DMS153 (cell line): ENCODE results near the gene TEN1.
"Not testable (repeated sequence)": the region's sequence is repeated elsewhere in the genome, so short reads cannot be mapped to it uniquely, and the experiment has no call there.

Experiments
- DNase-seq: peaks from one replicate; lab custom pipeline; 2025; lab: John Stamatoyannopoulos, UW

TEN1 gene, protein sequence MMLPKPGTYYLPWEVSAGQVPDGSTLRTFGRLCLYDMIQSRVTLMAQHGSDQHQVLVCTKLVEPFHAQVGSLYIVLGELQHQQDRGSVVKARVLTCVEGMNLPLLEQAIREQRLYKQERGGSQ

DNA sequence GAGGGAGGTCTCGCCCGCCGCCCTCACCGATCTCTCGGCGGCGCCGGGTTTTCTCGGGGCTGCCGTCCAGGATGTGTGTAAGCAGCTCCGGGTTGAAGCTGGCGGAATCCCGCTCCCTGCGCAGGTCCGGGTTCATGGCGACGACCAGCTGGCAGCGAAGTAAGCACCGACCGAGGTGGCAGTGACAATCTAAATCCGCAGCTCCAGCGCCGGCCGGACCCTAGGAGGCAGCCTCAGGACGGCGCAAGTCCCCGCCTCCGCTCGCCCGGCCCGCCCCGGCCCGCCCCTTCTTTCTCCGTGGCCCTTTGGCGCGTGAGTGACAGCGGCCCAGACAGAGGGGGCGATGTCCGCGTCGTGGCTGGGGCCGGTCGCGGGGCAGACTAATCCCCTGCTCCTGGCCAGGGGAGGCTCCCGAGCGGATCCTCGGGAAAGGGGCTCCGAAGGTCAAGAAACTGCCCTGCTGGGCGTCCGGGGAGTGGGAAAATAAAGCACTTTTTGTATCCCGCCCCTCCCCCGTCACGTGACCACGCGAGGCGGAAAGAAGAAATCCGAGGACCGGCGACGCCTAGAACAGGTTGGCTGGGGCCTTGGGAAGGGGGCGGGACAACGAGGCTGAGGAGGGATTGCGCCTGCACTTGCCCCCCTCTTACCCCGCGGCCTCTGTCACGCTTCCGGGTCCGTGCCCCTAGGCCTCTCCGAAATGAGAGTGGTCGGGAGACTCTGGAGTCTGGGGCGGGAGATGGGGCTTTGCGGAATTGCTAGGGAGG, at the start of gene TEN1, which contains the start of gene ACOX1:
TSS of gene TEN1 (plus strand) at position 303 of the 767 bp plus-strand sequence. CDS start 6,953 bp downstream, outside the sequence.
TSS of gene ACOX1 (minus strand) at position 229 of the 767 bp plus-strand sequence. CDS start at position 136, 93 bp downstream.
- peak; percentile 93 for DNase-seq

GRCh38 chr17:75931062-75931461, 48.0 kb upstream of the TEN1 start:
- no peak for DNase-seq

- DNase-seq, result no peak
Measured at GRCh38 chr17:75932852-75933251, 46.2 kb upstream of the TEN1 start.

GRCh38 chr17:75933808-75934207, 45.2 kb upstream of the TEN1 start:
- no peak for DNase-seq

DNA sequence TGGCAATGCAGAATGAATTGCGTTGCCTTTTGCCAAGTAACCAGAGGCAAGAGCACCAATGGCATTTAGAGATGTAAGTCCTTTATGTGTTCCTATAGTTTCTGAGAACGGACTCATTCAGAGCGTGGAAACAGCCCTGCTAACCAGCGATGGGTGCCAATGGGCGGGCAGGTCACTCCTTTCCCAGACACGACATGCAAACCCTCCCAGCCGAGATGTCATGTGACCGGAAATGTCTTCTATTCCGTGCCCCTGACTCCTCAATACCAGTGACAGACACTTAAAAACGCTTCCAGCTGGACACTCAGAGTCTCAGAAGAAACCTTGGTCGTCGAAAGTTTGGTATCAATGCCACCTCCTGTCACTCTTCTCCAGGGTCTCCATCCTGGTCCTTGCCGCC, 41.4 kb upstream of the TEN1 start:
- DNase-seq, result no peak

GRCh38 chr17:75940727-75941441, 38.2 kb upstream of the TEN1 start, which contains the start of gene FBF1:
Gene FBF1 (minus strand): TSS chr17:75941042. CDS start chr17:75938149, 2,893 bp downstream.
- peak; percentile 91 for DNase-seq

DNA sequence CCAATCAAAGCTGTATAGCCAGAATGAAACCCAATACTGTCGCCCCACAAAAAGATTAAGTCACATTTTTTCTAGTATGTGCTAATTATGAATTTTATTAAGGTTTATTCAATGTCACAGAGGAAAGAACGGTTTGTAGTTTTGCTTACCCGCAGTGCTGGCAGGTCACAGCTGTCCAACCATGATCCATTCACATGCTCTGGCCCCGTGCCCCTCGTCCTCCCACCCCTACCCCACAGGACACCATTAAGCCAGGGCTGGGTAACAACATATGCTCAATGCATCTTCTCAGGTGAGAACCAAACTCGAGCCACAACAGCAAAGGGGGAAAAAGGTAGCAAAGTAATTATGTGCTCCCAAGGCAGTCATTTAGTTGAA, 37.6 kb upstream of the TEN1 start:
- no peak for DNase-seq

GRCh38 chr17:75942473-75942872, 36.6 kb upstream of the TEN1 start:
- no peak for DNase-seq

GRCh38 chr17:75943491-75943890, 35.5 kb upstream of the TEN1 start:
- no peak for DNase-seq

DNA sequence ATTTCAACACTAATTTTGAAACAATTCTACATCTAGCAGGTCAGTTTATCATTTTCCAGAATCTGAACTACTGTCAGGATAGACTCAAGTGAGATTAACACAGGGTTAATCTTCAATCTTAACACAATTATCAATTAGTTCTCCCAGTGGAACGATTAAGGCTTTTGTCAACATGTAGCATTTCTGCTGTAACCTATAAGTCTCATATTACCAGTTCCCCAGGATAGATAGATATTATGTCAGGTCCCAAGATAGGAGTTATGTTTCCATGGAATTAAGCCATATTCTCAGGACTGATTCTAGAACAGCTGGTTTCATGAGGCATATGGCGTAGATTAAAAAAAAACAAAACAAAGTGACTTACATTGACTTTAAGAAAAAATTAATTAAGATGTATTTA, 33.8 kb upstream of the TEN1 start:
- no peak for DNase-seq

- DNase-seq, result no peak
Measured at GRCh38 chr17:75950421-75950820, 28.6 kb upstream of the TEN1 start.

DNA sequence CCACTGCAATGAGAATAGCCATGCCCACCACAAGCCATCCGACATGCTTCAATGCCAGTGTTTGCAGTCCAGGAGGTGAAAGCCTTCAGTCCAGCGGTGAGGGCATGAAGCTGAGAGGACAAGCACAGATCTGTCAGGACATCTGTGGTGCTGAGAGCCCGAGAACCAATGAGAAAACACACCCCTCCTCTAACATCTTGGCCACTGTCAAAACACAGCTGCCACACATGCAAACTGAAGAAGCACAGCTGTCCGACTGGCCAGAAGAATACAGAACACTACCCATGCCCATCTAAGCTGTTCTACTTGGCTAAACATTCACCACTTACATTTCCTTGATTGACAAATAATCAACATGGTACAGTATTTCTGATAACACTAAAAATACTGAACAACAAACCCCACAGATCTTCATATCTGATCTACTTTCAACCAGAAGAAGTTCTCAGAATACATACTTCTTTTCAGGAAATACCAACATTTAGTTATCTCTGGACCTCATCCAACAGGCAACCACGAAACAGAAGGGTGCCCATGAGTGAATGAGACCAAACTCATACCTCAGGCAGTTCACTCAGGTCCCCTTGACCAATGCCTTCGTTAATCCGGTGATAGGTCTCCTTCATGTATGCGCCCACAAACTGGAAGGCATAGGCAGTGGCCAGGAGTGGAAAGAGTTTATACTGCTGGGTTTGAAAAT, 28.0 kb upstream of the TEN1 start:
- DNase-seq, result no peak

DNA sequence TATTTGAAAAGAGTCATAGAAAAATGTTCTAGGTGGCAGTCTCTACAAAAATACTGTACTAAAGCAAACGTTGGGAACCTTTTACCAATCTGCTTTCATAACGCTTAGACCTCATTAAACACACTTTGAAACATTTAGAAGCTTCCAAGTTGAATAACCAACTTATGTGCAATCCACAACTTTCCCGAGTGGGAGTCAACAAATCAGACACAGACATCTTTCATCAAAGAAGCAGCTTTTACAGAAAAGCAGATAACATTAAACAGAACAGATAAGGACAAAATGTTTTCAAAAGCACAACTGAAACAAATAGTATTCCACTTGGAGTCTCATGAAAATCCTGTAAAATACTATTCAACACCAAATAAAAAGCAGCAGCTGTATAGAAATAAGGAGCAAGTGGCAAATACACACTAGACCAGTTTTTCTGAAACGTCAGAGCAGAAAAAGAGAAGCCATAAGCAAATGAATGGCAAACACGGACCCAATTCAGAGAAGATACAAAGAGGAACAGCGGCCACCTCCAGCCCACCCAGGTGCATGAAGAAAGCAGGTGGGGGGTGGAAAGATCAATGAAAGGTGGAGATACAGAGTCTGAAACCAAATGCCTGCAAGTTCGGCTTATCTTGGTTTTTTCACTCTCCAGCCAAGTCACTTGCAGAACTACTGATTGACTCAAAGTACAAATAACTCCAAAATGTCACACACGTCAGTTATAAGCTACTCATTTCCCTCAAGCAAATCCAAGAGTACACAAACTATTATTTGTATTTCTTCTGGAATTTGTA, 19.8 kb upstream of the TEN1 start:
- DNase-seq, result no peak

DNA sequence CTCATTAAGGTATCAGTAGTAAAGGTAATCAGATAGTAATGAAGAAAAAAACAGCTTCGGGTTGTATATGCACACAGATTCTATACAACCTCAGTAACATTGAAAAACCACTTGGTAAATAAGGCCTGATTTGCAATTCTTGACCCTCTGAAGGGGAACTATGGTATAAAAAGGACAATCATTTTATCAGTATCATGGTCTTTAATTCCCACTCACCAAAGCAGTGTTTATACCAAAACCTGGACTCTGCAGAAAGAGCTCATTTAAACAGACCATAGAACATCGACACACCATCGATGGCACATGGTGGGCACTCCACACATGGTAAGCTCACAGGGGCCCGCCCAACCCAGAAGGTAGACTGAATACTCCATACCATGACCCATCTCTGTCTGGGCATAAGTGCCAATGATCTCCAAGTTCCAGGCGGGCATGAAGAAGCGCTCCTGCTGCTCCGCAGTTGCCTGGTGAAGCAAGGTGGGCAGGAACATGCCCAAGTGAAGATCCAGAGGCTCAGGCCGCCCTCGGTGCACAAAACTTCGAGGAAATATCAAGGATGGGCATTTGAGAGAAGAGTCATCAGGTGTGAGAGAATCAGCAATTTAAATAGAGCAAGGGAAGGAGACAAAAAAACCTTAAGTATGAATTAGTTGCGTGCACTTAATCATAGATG, 19.1 kb upstream of the TEN1 start:
- no peak for DNase-seq

DNA sequence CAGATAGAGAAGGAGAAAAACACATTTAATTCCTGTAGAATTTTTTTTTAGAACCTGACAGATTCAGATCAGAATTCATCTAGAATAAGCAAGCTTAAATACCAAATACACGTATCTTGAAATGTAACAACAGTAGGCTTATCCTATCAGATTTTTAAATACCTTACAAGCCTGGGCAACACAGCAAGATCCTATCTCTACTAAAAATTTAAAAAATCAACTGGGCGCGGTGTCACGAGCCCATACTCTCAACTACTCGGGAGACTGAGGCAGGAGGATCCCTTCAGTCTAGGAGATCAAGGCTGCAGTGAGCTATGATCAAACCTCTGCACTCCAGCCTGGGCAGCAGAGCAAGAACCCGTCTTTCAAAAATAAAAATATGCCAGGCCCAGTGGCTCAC, 13.6 kb upstream of the TEN1 start:
- no peak for DNase-seq

DNA sequence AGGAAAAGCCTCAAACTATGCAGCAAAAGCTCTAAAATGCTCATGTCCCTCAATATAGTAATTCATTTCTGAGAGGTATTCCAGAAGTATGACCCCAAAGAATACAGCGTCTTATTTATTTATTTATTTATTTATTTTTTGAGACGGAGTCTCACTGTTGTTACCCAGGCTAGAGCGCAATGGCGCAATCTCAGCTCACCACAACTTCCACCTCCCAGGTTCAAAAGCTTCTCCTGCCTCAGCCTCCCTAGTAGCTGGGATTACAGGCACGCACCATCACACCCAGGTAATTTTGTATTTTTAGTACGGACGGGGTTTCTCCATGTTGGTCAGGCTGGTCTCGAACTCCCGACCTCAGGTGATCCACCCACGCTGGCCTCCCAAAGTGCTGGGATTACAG, 10.0 kb upstream of the TEN1 start:
- DNase-seq, result not testable (repeated sequence)

GRCh38 chr17:75970011-75970523, 9.0 kb upstream of the TEN1 start:
- no peak for DNase-seq

DNA sequence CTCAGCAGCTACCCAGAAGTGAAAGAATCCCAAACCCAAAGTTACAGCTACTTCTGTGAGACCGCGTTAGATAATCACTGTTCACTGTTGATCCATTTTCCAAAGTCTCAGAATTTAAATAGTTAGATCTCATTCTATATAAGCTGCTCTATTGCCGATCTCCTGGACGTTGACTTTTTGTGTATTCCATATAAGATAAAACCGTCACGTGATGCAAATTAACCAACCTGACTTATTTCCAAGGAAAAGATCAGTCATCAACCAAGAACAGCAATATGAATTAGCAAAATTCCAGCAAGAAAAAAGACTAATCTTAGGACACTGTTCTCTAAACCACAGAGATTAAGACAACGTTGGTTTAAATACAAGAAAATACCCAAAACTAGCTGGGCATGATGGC, 8.4 kb upstream of the TEN1 start:
- DNase-seq, result no peak

DNA sequence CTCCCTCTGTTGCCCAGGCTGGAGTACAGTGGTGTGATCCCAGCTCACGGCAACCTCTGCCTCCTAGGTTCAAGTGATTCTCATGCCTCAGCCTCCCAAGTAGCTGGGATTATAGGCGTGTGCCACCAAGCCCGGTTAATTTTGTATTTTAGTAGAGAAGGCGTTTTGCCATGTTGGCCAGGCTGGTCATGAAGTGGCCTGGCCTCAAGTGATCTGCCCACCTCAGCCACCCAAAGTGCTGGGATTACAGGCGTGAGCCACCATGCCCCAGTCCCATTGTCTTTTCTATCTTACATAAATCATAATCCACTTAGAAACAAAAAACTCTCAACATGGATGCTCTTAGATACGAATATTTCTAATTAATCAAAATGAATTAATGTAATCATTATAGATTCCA, 3.9 kb upstream of the TEN1 start:
- DNase-seq, result not testable (repeated sequence)

DNA sequence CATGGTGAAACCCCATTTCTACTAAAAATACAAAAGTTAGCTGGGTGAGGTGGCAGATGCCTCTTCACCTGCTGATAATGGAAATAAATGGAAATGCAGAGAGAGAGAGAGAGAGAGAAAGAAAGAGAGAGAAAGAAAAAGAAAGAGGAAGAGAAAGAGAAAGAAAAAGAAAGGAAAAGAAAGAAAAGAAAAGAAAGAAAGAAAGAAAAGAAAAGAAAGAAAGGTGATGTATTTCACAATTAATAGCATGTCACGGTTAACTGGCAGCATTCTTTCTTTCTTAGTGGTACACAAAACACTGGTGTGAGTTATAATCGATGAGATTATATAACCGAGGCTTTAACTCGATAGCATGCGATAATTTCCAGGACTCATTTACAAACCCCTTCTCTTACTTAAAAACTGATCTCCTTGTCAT, 3.3 kb upstream of the TEN1 start:
- DNase-seq, result no peak
